Stimulated activated CD8-positive, alpha-beta memory T cell treated with anti-CD3 and anti-CD28 coated beads, Interleukin-7, amount 100 ng/mL, for 48 hours (primary cell): ENCODE data around the gene FBN3.
"Not testable (repeated sequence)": the region's sequence is repeated elsewhere in the genome, so short reads cannot be mapped to it uniquely, and the experiment has no call there.

Source experiments
- DNase-seq, 2 donors: peaks; one replicate each; pipeline ENCODE4 v3.0.0-alpha.2; 2020; ENCODE audit warnings: low read depth in 1 of 2; ENCODE audit errors: extremely low read depth in 1 of 2

The FBN3 gene

GRCh38 chr19:8025316-8025715, 124.1 kb downstream of the FBN3 start:
- DNase-seq = no peak

- not testable (repeated sequence) for DNase-seq
Observed at GRCh38 chr19:8024256-8024655, 125.1 kb downstream of the FBN3 start.

DNA sequence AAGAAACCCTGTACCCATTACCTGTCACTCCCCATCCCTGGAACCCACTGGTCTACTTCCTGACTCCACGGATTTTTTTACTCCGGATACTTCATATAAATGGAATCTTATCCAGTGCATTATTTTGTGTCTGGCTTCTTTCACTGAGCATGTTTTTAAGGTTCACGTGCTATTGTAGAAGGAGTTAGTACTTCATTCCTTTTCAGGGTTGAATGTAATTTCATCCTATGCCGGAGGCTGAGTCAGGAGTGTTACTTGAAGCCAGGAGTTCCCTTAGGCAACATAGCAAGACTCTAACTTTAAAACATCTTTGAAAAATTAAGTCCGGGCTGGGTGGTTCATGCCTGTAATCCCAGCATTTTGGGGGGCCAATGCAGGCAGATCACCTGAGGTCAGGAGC, 126.0 kb downstream of the FBN3 start:
- no peak for DNase-seq

- no peak for DNase-seq
Observed at GRCh38 chr19:8022275-8022674, 127.1 kb downstream of the FBN3 start.

DNA sequence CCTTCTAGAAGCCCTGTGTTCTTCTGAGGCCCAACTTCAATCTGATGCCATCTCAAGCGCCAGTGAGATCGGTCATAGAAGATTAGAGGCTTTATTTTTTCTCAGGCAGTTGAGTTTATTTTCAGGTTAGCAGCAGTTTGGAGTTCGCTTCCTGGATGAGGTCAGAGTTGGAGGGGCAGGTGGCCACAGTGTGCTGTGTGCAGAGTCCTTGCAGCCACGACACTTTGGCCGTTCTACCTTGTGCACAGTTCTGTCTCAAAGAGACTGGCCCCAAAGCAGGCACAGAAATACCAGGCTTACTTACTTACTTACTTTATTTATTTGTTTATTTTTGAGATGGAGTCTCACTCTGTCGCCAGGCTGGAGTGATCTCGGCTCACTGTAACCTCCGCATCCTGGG, 128.0 kb downstream of the FBN3 start:
- DNase-seq = no peak

DNA sequence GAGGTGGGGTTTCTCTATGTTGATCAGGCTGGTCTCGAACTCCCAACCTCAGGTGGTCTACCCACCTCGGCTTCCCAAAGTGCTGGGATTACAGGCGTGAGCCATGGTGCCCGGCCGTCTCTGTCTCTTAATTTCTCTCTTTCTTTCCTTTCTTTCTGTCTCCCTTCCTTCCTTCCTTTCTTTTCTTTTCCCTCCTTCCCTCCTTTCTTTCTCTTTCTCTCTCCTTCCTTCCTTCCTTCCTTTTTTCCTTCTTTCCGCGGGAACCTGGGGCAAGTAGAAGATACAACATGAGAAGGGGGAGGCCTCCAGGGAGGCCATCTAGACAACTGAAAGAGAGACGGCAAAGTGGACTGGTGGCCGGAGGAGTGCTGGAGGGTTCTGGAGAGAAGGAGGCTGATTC, 128.7 kb downstream of the FBN3 start:
- DNase-seq = no peak

GRCh38 chr19:8017808-8018207, 131.6 kb downstream of the FBN3 start:
- no peak for DNase-seq
